Measurements from ENCODE around the gene DBF4.
"Not testable (repeated sequence)": the region's sequence is repeated elsewhere in the genome, so short reads cannot be mapped to it uniquely, and the experiment has no call there.

DBF4 gene

GRCh38 chr7:87876040-87876868 lies at the start of gene DBF4, which contains the start of gene SLC25A40:
Gene DBF4 (plus strand): TSS chr7:87876493. CDS start chr7:87876733, 240 bp downstream.
Gene SLC25A40 (minus strand): TSS chr7:87876360. CDS start chr7:87858727, 17,633 bp downstream.
- peak within 1 kb of the TSS; percentile 95 for H3K4me3 ChIP-seq (ENCODE audit: low read depth, low read length)
- peak; percentile 76 for DNase-seq (ENCODE audit: low read depth)

- DNase-seq (ENCODE audit: low read depth); H3K4me3 ChIP-seq (ENCODE audit: low read depth, low read length): not testable (repeated sequence)
These were observed 47.9 kb upstream of the DBF4 start for GRCh38 chr7:87828383-87828782.

GRCh38 chr7:87831097-87831496 lies 45.2 kb upstream of the DBF4 start:
- DNase-seq (ENCODE audit: low read depth) = no peak
- H3K4me3 ChIP-seq (ENCODE audit: low read depth, low read length) = no peak overlapping the region

- DNase-seq (ENCODE audit: low read depth) = no peak
These were observed 43.2 kb upstream of the DBF4 start for GRCh38 chr7:87833130-87833529.

GRCh38 chr7:87837597-87837996 lies 38.7 kb upstream of the DBF4 start:
- no peak for DNase-seq (ENCODE audit: low read depth)

More at GRCh38 chr7:87833130-87833529, 43.2 kb upstream of the DBF4 start:
- H3K4me3 ChIP-seq (ENCODE audit: low read depth, low read length) = no peak overlapping the region

GRCh38 chr7:87850836-87851593 lies 25.3 kb upstream of the DBF4 start:
- no peak for DNase-seq (ENCODE audit: low read depth)
- no peak overlapping the region for H3K4me3 ChIP-seq (ENCODE audit: low read depth, low read length)

More at GRCh38 chr7:87837597-87837996, 38.7 kb upstream of the DBF4 start:
- H3K4me3 ChIP-seq (ENCODE audit: low read depth, low read length) = no peak overlapping the region

- H3K4me3 ChIP-seq (ENCODE audit: low read depth, low read length) = no peak overlapping the region
- no peak for DNase-seq (ENCODE audit: low read depth)
These were observed 24.0 kb upstream of the DBF4 start for GRCh38 chr7:87852306-87852705.

GRCh38 chr7:87853237-87853864 lies 22.9 kb upstream of the DBF4 start:
- no peak overlapping the region for H3K4me3 ChIP-seq (ENCODE audit: low read depth, low read length)
- DNase-seq (ENCODE audit: low read depth) = no peak

GRCh38 chr7:87858417-87859100 lies 17.7 kb upstream of the DBF4 start:
- H3K4me3 ChIP-seq (ENCODE audit: low read depth, low read length) = no peak overlapping the region
- no peak for DNase-seq (ENCODE audit: low read depth)

- no peak overlapping the region for H3K4me3 ChIP-seq (ENCODE audit: low read depth, low read length)
- no peak for DNase-seq (ENCODE audit: low read depth)
These were observed 10.2 kb upstream of the DBF4 start for GRCh38 chr7:87866089-87866488.

- DNase-seq (ENCODE audit: low read depth); H3K4me3 ChIP-seq (ENCODE audit: low read depth, low read length): not testable (repeated sequence)
These were observed 9.8 kb upstream of the DBF4 start for GRCh38 chr7:87866533-87866932.

- no peak overlapping the region for H3K4me3 ChIP-seq (ENCODE audit: low read depth, low read length)
- no peak for DNase-seq (ENCODE audit: low read depth)
These were observed 5.8 kb upstream of the DBF4 start for GRCh38 chr7:87870471-87870870.

GRCh38 chr7:87872346-87872745 lies 3.9 kb upstream of the DBF4 start:
- H3K4me3 ChIP-seq (ENCODE audit: low read depth, low read length) = no peak overlapping the region
- DNase-seq (ENCODE audit: low read depth) = no peak

- DNase-seq (ENCODE audit: low read depth); H3K4me3 ChIP-seq (ENCODE audit: low read depth, low read length): not testable (repeated sequence)
These were observed 3.0 kb upstream of the DBF4 start for GRCh38 chr7:87873328-87873727.

- no peak overlapping the region for H3K4me3 ChIP-seq (ENCODE audit: low read depth, low read length)
- no peak for DNase-seq (ENCODE audit: low read depth)
These were observed 2.2 kb upstream of the DBF4 start for GRCh38 chr7:87874066-87874465.

GRCh38 chr7:87875151-87876039 lies 898 bp upstream of the DBF4 start:
- no peak for DNase-seq (ENCODE audit: low read depth)
- peak overlapping the region; percentile 95 for H3K4me3 ChIP-seq (ENCODE audit: low read depth, low read length)

GRCh38 chr7:87876869-87877234 lies 559 bp downstream of the DBF4 start:
- peak overlapping the region; percentile 95 for H3K4me3 ChIP-seq (ENCODE audit: low read depth, low read length)
- DNase-seq (ENCODE audit: low read depth) = no peak

- peak overlapping the region; percentile 95 for H3K4me3 ChIP-seq (ENCODE audit: low read depth, low read length)
- DNase-seq (ENCODE audit: low read depth) = no peak
These were observed 1.2 kb downstream of the DBF4 start for GRCh38 chr7:87877366-87878040.
